ENCODE data around the gene LYST. TPM values are rescaled to one million over a fixed set of nuclear protein-coding genes. Genes with fewer than 3 reads are reported as not detected.

Gene LYST
- total RNA-seq, 1 donor from 2014 or later: 10.3 TPM

DNA sequence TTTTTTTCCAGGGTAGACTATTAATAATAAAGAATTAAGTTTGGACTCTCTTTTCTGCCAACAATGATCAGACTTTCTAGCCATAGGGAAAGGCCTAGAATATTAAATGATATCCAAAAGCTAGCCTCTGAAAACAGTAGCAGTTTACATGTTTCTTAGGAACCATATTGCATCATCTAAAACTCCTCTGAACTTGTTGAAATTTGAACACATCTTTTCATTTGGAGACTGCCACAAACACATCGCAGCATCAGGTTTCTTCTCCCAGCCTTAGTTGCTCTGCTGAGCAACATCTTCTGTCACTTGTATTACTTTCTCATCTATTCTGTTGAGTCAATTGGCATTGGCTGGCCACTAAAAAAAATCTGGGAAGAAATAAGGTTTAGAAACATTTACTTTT is 153.9 kb downstream of the LYST start:
- Histone ChIP-seq H3K4me1 (no peaks in the 10 kb centered on the region), H3K27me3 (ENCODE audit: low read depth) (no peaks in the 10 kb centered on the region), H3K4me3 (no peak overlapping the region), H3K36me3 (peaks cover 67% of the 10 kb centered on the region), H3K9me3 (replicated peaks) (no peaks in the 10 kb centered on the region), H3K27ac (replicated peaks) (no peak overlapping the region)
- intact Hi-C loops (cut with micrococcal nuclease): no loop called here
- TF ChIP-seq, protein P1, sequence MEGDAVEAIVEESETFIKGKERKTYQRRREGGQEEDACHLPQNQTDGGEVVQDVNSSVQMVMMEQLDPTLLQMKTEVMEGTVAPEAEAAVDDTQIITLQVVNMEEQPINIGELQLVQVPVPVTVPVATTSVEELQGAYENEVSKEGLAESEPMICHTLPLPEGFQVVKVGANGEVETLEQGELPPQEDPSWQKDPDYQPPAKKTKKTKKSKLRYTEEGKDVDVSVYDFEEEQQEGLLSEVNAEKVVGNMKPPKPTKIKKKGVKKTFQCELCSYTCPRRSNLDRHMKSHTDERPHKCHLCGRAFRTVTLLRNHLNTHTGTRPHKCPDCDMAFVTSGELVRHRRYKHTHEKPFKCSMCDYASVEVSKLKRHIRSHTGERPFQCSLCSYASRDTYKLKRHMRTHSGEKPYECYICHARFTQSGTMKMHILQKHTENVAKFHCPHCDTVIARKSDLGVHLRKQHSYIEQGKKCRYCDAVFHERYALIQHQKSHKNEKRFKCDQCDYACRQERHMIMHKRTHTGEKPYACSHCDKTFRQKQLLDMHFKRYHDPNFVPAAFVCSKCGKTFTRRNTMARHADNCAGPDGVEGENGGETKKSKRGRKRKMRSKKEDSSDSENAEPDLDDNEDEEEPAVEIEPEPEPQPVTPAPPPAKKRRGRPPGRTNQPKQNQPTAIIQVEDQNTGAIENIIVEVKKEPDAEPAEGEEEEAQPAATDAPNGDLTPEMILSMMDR (IDR thresholded peaks at IDR 0.05; ENCODE audit: borderline replicate concordance): no peak
- no peak for DNase-seq

DNA sequence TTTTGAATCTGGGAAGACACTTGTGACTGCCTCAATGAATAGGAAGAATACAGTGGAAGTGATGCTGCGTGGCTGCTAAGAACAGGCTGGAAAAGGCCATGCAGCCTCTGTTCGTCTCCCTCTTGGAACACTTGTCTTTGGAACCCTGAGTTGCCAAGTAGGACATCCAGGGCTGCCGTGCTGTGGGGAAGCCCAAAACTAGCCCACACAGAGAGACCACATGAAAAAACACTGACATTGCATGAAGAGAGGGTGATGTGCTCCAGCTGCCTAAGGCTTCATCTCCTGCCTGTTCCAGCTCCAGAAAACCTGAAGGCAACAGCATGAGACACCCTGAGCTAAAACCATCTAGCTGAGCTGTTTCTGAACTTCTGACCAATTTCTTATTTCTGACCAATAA is 156.0 kb downstream of the LYST start:
- H3K36me3 ChIP-seq: peaks cover 72% of the 10 kb centered on the region
- TF ChIP-seq, protein P1 (IDR thresholded peaks at IDR 0.05; ENCODE audit: borderline replicate concordance): no peak
- no peak overlapping the region for H3K4me3 ChIP-seq
- no peaks in the 10 kb centered on the region for H3K9me3 ChIP-seq (replicated peaks)
- no peak for DNase-seq
- H3K27me3 ChIP-seq (ENCODE audit: low read depth): no peaks in the 10 kb centered on the region
- H3K4me1 ChIP-seq: no peaks in the 10 kb centered on the region
- intact Hi-C loops (cut with micrococcal nuclease): no loop called here
- no peak overlapping the region for H3K27ac ChIP-seq (replicated peaks)

DNA sequence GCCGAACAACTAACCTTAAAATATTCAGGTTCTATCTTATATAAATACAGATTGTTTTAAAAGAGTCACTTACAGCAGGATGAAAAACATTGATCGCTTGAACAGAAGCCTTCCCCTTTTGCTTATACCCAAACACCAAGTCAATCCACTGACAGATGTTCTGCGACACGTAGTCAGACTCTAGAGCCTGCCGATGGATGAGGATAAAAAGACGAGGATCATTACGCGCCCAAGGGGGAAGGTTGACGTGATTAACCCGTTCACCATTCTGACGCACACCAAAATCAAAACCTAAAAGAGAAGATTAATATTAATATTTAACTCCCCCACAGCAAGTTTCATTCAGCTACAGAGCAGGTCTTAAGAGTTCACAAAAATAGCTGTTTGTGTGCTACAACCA is 157.7 kb downstream of the LYST start:
- Histone ChIP-seq H3K36me3 (peaks cover 71% of the 10 kb centered on the region), H3K9me3 (replicated peaks) (no peaks in the 10 kb centered on the region), H3K27me3 (ENCODE audit: low read depth) (no peaks in the 10 kb centered on the region), H3K4me1 (no peaks in the 10 kb centered on the region), H3K4me3 (no peak overlapping the region), H3K27ac (replicated peaks) (no peak overlapping the region)
- no peak for DNase-seq
- TF ChIP-seq, protein P1 (IDR thresholded peaks at IDR 0.05; ENCODE audit: borderline replicate concordance): no peak
- intact Hi-C loops (cut with micrococcal nuclease): no loop called here

DNA sequence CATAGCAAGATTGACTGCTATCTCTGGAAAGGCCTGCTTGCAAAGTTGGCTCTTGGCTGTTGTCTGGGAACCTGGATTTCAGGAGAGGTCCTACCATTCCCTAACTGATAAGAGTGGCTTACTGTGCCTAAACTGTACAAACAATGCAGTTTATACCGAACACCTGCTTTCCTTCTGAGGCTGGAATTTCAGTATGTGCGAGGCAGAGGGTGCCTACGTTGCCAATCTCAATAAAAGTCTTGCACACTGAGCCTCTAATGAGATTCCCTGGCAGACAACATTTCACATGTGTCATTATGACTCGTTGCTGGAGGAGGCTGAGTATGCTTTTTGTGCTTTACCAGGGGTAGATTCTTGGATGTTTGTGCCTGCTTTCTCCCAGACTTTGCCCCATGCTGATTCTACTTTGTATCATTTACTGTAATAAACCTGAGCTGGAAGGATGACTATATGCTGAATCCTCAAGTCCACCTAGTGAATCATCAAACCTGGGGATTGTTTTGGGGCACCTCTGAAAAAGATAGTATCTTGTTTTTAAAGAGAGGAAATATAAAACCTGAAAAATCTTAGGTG is 158.2 kb downstream of the LYST start:
- intact Hi-C loops (cut with micrococcal nuclease): no loop called here

DNA sequence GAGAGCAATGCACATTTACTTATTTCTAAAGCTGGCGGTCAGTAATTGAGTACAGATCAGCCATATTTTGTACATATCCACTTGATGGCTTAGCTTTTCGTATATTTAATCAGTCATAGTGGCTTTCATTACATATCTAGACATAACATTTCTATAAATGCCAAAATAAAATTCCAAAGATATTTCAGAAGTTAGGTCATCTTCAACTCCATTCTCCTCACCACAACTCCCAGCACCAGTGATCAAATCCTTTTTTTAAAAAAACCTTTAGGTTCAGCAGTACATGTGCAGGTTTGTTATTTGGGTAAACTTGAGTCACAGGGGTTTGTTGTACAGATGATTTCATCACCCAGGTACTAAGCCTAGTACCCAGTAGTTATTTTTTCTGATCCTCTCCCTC is 163.2 kb downstream of the LYST start:
- peaks cover 84% of the 10 kb centered on the region for H3K36me3 ChIP-seq
- H3K4me1 ChIP-seq: no peaks in the 10 kb centered on the region
- intact Hi-C loops (cut with micrococcal nuclease): no loop called here
- TF ChIP-seq, protein P1 (IDR thresholded peaks at IDR 0.05; ENCODE audit: borderline replicate concordance): no peak
- no peak overlapping the region for H3K4me3 ChIP-seq
- no peak for DNase-seq
- H3K9me3 ChIP-seq (replicated peaks): no peaks in the 10 kb centered on the region
- H3K27ac ChIP-seq (replicated peaks): no peak overlapping the region
- H3K27me3 ChIP-seq (ENCODE audit: low read depth): no peaks in the 10 kb centered on the region

More for the DNA sequence above, 158.2 kb downstream of the LYST start:
- TF ChIP-seq, protein P1 (IDR thresholded peaks at IDR 0.05; ENCODE audit: borderline replicate concordance): no peak
- Histone ChIP-seq H3K36me3 (peaks cover 70% of the 10 kb centered on the region), H3K4me1 (no peaks in the 10 kb centered on the region), H3K27ac (replicated peaks) (no peak overlapping the region), H3K9me3 (replicated peaks) (no peaks in the 10 kb centered on the region), H3K4me3 (no peak overlapping the region), H3K27me3 (ENCODE audit: low read depth) (no peaks in the 10 kb centered on the region)
- DNase-seq: no peak

All from left ventricle myocardium inferior (tissue), 1 donor.